Fibroblast of lung (primary cell): ENCODE data around the gene CLDN14.

Experiments used
- EZH2 ChIP-seq: IDR thresholded peaks from 2 replicates; pipeline ENCODE4 v1.5.1; 2012; ENCODE audit warnings: low read length, control low read depth, mild to moderate bottlenecking; ENCODE audit errors: missing control alignments
- TF ChIP-seq, protein P1 (sequence below), 2 donors: IDR thresholded peaks in 1 of 2; conservative IDR thresholded peaks in 1 of 2; 1 replicate in 1 of 2; 2 replicates in 1 of 2; pipeline ENCODE4 v1.5.1; 2011 to 2012; ENCODE audit warnings: low read length in 2 of 2, control low read depth in 1 of 2, inconsistent platforms in 1 of 2, low read depth in 1 of 2, mild to moderate bottlenecking in 1 of 2

DNA sequence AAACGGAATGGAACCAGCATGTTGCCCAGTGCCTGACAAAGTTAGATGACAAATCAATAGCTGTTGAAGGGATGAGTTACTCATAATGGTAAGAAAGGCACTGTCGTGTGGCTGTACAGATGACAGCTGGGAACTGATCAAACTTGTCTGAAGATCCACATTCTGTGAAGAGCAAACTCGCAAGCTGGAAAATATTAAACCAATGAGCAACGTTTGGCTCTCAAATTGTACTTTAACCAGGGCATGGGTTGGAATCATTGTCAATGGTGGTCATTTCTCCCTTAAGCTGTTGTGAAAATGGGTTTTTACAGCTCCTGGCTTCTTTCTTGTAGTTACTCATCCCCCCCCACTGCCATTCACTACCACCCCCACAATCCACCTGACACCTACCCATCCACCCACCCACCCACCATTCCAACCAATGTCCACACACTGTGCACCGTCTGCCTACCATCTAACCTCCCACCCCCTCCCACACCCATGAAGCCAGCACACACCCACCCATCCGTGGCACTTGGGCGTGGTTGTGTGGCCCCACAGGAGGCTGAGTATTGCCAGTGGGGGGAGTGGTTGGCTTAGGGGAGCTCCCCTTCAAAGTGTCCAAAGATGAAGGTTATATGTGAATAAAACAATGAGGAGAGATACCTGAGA is 46.7 kb downstream of the CLDN14 start:
- TF ChIP-seq, protein P1, sequence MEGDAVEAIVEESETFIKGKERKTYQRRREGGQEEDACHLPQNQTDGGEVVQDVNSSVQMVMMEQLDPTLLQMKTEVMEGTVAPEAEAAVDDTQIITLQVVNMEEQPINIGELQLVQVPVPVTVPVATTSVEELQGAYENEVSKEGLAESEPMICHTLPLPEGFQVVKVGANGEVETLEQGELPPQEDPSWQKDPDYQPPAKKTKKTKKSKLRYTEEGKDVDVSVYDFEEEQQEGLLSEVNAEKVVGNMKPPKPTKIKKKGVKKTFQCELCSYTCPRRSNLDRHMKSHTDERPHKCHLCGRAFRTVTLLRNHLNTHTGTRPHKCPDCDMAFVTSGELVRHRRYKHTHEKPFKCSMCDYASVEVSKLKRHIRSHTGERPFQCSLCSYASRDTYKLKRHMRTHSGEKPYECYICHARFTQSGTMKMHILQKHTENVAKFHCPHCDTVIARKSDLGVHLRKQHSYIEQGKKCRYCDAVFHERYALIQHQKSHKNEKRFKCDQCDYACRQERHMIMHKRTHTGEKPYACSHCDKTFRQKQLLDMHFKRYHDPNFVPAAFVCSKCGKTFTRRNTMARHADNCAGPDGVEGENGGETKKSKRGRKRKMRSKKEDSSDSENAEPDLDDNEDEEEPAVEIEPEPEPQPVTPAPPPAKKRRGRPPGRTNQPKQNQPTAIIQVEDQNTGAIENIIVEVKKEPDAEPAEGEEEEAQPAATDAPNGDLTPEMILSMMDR (conservative IDR thresholded peaks at IDR 0.05 in 1 of 2, IDR thresholded peaks at IDR 0.05 in 1 of 2; ENCODE audit: low read depth in 1 of 2, low read length in 2 of 2) = no peak
- TF ChIP-seq EZH2 = no peak
